Sigmoid colon (tissue), 4 donors: ENCODE measurements around the gene CHSY3.

Source experiments
- CTCF ChIP-seq, 4 experiments: fragments of 450-650 bp in 3 of 4; fragments of 200-600 bp in 1 of 4; IDR thresholded peaks; one replicate each; pipeline ENCODE4 v1.5.1; 2016 to 2019; ENCODE audit warnings: antibody characterized with exemption in 4 of 4, mild to moderate bottlenecking in 3 of 4, moderate library complexity in 2 of 4
- POLR2A ChIP-seq, 2 donors: fragments of 450-650 bp; IDR thresholded peaks; one replicate each; pipeline ENCODE4 v1.6.1; 2016; ENCODE audit warnings: antibody characterized with exemption in 2 of 2, mild to moderate bottlenecking in 2 of 2, moderate library complexity in 2 of 2
- POLR2AphosphoS5 ChIP-seq, 4 donors: sonication (generic); formaldehyde crosslinking; IDR thresholded peaks; one replicate each; pipeline ENCODE4 v1.6.1; 2017; ENCODE audit warnings: antibody characterized with exemption in 4 of 4

- TF ChIP-seq CTCF (IDR thresholded peaks at IDR 0.05) (peak in 1 of 4 experiments; percentile 15), POLR2AphosphoS5 (IDR thresholded peaks at IDR 0.05) (peak in 3 of 4 donors; percentile 24 to 39 (median 33)), POLR2A (IDR thresholded peaks at IDR 0.05) (no peak)
Measured at GRCh38 chr5:129904102-129904666, at the start of gene CHSY3.
